Amygdala (tissue), 56 donors: ENCODE measurements around the gene LTA.
"Not testable (repeated sequence)": the region's sequence is repeated elsewhere in the genome, so short reads cannot be mapped to it uniquely, and the experiment has no call there.

Experiments
- DNase-seq, 56 donors: peaks; one replicate each; lab custom pipeline; 2025; lab: John Stamatoyannopoulos, UW

The LTA gene

GRCh38 chr6:31585491-31585890 lies 13.4 kb downstream of the LTA start:
- DNase-seq = no peak

DNA sequence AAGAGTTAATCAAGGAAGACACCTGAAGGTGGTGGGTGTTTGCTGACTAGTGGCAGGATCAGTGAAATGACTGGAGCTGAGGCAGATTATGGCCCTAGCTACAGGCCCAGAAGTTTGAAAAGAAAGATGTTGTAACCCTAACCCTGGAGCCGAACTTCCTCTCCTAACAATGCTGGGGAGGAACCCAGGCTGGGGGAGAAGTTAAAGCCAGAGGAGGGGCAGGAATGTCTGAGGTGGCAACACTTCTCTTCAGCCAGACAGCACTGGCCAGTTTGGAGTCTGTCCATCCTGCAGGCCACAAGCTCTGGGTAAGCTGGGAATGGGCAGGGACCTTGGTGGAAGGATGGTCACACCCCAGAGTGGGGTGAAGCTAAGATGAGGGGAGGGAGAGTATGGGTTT lies 13.9 kb downstream of the LTA start, which contains the start of gene LST1:
LST1 (plus strand) TSS at position 270 of the 400 bp plus-strand sequence. CDS start 1,023 bp downstream, outside the sequence.
- peak in 5 of 56 donors; percentile 2 to 20 (median 14) for DNase-seq

- DNase-seq = peak in 14 of 56 donors; percentile 3 to 45 (median 26)
Observed at GRCh38 chr6:31586599-31587281, 14.7 kb downstream of the LTA start.

DNA sequence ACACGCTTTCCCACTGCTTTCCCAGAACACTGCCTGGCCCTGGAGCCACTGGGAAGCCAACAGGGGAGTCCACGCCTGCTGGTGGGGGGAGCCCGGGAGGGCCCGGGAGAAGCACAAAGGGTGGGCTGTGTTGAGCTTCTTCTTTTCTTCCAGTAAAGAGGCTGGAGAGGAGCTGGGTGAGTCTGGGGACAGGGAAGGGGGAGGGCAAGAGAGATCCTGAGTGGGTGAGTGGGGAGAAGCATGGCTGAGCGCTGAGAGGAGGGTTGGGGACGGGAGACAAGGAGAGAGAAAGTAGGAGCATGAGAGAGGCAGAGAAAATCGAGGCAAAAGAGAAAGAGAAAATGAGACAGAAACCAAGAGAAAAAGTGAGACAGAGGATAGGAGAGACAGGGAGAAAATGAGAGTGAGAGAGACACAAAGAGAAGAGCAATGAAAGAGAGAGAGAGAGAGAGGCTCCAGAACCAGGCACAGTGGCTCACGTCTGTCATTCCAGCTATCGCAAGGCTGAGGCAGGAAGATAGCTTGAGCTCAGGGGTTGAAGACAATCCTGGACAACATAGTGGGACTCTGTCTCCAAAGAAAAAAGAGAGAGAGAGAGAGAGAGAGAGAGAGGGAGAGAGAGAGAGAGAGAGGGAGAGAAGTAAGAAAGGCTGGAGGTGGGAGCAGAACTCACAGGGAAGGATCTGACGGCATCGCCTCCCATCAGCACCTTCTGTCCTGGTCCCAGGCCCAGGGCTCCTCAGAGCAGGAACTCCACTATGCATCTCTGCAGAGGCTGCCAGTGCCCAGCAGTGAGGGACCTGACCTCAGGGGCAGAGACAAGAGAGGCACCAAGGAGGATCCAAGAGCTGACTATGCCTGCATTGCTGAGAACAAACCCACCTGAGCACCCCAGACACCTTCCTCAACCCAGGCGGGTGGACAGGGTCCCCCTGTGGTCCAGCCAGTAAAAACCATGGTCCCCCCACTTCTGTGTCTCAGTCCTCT lies 16.0 kb downstream of the LTA start:
- no peak for DNase-seq

DNA sequence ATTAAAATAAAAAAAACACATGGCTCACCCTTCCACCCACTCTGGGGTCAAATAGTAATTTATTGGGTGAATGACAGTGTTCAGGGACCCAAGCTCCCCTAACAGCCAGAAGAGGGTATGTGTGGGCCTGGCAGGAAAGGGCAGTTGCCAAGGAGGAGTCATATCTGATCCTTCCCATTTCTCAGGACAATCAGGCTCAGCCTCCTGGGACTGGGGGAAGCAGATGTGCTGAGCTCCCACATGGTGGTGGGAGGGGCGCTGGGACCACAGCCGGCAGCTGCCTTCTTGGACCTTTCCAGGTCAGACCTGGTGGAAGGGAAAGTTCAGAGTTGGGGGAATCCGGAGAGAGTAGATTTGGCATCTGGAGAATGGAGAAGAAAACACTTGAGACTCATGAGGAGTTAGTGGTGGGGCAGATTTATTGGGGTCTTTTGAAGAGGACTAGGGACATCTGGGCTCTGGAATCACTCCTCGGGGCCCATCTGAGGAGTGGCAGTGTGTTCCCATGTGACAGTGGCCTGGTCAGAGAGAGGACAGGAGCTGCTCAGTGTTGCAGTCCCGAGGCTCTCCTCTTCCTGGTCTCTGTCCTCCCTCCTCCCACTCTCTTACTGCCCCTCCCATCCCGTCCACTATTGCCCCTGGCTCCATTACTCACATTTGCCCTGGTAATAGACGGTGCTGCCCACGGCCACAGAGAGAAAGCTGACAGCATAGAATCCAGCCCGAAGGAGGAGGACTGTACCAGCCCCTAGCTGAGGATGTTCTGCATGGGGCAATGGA lies 17.0 kb downstream of the LTA start:
- DNase-seq = no peak

DNA sequence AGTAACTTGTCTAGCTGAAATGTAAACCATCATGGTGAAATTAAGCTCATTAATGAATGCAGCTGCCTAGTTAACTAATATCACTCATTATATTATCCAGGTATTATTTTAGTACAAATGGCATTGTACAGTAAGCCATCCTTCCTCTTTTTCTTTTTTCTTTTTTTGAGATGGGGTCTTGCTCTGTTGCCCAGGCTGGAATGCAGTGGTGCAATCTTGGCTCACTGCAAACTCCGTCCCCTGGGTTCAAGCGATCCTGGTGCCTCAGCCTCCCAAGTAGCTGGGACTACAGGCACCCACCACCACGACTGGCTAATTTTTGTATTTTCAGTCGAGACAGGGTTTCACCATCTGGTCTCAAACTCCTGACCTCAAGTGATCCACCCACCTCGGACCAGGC lies 18.6 kb downstream of the LTA start:
- not testable (repeated sequence) for DNase-seq

GRCh38 chr6:31592396-31592771 lies 20.3 kb downstream of the LTA start:
- no peak for DNase-seq

GRCh38 chr6:31597006-31597405 lies 24.9 kb downstream of the LTA start:
- DNase-seq = no peak

GRCh38 chr6:31607317-31607716 lies 35.2 kb downstream of the LTA start:
- no peak for DNase-seq

GRCh38 chr6:31609519-31610406 lies 37.7 kb downstream of the LTA start:
- no peak for DNase-seq

GRCh38 chr6:31610968-31611367 lies 38.9 kb downstream of the LTA start:
- DNase-seq = no peak

DNA sequence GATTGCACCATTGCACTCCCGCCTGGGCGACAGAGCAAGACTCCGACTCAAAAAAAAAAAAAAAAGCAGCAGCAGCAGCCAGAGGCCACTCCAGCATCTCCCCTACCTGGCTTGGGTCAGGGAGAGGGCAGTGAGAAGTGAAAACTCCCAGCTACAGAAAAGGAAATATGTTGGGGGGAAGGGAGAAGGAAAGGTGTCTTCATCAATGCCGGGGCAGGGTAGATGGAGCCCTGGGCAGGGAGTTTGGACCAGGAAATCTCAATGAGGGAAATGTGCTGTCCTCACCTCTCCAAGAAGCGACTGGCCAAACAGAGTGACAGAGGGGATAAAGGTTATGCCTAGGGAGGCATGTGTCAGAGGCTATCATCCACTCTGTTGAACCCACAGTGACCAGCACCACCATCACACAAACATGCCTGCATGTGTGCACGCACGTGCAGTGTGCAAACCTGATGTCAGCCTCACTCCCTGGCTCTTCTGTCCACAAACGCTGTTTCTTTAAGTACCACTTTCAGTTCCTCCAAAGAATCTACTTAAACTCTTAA lies 42.1 kb downstream of the LTA start:
- DNase-seq = peak in 2 of 56 donors; percentile 7 to 17

GRCh38 chr6:31614684-31615578 lies 42.8 kb downstream of the LTA start, which contains the start of gene AIF1:
TSS of gene AIF1 (plus strand) at chr6:31615234. CDS start at chr6:31615330, 96 bp downstream.
- peak in 3 of 56 donors; percentile 9 to 19 (median 19) for DNase-seq

GRCh38 chr6:31615748-31616147 lies 43.7 kb downstream of the LTA start:
- DNase-seq = peak in 1 of 56 donors; percentile 9

GRCh38 chr6:31617010-31617409 lies 44.9 kb downstream of the LTA start:
- no peak for DNase-seq

DNA sequence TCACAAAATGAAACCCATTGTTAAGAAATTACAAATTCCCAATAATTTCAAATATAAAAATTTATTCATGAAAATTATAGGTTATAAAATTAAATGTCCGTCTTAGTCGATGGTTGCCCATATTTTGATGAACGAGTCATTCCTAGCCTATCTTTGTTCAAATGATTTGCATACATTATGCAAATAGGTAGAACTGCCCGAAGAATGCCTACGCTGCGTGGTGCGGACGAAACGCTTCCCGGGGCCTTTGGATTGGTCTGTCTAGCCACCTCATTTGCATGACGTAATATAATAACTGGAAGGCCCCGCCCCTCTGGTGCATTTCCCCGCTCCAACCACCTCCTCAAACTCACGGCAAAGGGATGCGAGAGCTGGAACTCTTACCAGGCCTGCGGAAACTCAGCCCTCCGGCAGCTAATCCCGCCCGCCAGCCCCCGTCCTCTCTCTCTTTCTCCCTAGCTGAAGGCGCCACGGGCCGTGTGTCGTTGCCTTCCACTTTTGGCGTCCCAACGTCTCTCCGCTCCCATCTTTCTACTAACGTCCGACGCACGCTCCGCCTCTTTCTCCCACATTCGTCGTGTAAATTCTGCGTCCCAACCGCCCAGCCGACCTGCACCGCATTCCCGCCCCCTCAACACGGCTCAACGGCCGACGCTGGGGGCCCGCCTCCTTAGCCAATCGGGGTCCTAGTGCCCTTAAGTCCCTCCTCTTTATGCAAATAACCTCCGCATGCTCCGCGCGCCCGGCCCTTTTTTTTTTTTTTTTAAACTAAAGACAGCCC lies 47.9 kb downstream of the LTA start:
- DNase-seq = peak; percentile 79 to 100 (median 97)

GRCh38 chr6:31620586-31621319 lies 48.7 kb downstream of the LTA start, which contains the start of gene PRRC2A:
TSS of gene PRRC2A (plus strand) at chr6:31620715. CDS start at chr6:31622790, 2,075 bp downstream.
- peak in 44 of 56 donors; percentile 31 to 100 (median 78) for DNase-seq
